Activated CD8-positive, alpha-beta memory T cell treated with anti-CD3 and anti-CD28 coated beads, Interleukin-2, amount 50 U/mL, for 1 hour (primary cell): ENCODE measurements around the gene HSD11B2.
"Not testable (repeated sequence)": the region's sequence is repeated elsewhere in the genome, so short reads cannot be mapped to it uniquely, and the experiment has no call there.

Experiments used
- DNase-seq: peaks from one replicate; pipeline ENCODE4 v3.0.0-alpha.2; 2020; ENCODE audit errors: extremely low read depth

The HSD11B2 gene

GRCh38 chr16:67415421-67415820 is 15.5 kb upstream of the HSD11B2 start:
- DNase-seq = not testable (repeated sequence)

DNA sequence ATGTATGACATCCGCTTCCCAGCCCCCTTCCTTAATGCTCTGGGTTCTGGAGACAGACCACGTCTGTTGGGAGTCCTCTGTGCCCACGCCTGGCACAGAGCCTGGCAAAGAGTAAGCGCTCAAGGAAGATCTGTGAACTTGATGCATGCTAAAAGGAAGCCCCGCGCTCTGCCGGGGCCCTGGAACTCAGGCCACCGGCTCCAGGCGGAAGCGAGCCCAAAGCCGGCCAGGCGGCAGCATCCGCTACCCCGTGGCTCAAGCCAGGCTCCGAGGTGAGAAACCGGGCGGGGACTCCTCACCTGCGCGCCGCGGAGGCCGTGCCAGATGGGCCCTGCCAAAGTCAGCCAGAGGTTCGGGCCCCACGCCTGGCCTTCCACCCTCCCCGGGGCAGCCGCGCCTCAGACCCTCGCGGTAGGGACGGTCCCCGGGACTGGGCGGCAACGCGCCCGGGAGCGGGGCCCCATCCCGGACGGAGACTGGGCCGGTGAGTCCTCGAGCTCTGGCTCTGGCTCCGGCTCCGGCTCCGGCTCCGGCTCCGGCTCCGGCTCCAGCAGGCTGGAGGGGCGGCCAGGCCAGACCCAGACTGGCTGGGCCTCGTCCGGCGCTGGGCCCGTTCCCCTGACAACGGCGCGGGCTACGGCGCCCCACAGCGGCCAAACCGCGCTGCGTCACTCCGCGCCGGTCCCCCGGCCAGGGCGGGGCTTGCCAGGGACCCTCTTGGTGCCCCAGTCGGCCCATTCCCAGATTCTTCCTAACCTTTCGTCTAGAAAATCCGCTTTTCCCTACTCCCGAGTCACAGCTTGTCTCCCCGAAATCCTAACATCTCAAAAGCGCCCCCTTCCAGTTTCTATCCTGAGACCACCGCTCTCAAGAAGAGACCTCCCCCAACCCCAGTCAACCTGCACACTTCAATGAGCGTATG is 14.8 kb upstream of the HSD11B2 start, which contains the start of gene ZDHHC1:
ZDHHC1 (minus strand) TSS at position 606 of the 922 bp plus-strand sequence. CDS start 8,702 bp downstream, outside the sequence.
- no peak for DNase-seq

- DNase-seq = no peak
Observed at GRCh38 chr16:67417333-67418061, 13.4 kb upstream of the HSD11B2 start.

DNA sequence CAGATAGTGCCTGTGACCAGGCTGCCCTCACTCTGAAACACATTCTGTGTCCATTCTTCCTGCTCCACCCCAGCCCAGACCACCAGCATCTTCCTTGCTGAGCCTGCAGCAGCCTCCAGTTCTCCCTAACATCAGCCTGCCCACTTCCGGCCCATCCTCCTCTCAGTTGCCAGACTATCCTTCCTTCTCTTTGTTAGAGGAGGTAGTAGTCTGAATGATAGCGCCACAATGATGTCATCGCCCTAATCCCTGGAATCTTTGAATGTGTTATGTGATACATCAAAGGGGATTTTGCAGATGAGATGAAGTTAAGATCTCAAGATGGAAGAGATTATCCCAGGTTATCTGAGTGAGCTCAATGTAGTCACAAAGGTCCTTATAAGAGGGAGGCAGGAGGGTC is 11.4 kb upstream of the HSD11B2 start:
- no peak for DNase-seq

- no peak for DNase-seq
Observed at GRCh38 chr16:67419931-67420330, 11.0 kb upstream of the HSD11B2 start.

DNA sequence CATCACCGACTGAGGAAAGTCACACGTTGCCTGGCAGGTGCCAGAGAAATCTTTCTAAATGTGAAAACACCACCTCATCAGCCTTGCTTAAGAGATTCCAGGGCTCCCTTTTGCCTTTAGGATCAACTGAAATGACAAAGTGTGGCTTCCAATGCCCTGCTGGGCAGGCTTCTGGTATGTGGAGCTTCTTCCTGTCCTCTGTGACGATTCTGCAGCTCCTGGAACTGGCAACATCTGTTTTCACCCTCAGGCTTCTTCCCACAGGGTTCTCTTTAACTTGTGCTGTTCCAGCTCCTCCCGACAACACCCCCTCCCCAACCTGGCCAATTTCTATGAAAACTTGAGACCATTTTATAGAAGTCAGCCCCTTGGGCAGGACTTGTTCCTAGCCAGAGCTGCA is 9.9 kb upstream of the HSD11B2 start:
- DNase-seq = no peak

GRCh38 chr16:67423015-67423414 is 7.9 kb upstream of the HSD11B2 start:
- no peak for DNase-seq

- no peak for DNase-seq
Observed at GRCh38 chr16:67423611-67424260, 7.2 kb upstream of the HSD11B2 start.

DNA sequence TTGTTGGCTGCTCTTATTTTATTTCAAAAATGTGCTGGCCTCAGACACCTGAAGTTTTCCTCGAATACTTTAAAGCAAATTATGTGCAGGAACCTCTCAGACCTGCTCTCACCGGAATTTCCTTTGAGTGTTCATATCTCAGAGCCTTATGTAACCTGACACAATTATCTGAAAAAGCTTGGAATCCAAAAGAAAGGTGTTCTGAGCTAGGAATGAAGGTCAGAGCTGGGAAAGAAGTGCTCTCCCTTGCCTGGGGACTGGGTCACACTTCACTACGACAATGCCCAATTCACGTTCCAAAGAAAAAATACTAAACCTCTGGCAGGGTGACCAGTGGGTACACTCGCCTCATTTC is 6.7 kb upstream of the HSD11B2 start:
- DNase-seq = no peak

- DNase-seq = no peak
Observed at GRCh38 chr16:67425061-67425460, 5.9 kb upstream of the HSD11B2 start.

DNA sequence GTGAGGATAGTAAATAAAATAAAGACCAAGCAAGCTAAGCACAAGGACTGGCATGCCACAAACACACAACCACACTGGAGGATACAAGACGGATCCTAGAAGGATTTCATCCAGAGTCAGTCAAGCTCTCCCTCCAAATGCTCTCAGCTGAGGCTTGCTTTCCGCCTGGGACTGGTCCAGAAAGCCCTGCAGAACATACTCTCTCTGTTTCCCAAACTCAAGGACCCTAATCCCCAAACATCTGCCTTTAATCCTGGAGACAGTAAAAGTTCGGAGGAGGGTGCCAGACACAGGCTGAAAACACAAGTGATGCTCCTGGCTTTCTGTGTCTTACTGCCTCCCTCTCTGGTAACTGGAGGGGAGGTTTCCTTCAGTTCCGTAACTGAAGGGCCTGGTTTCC is 5.3 kb upstream of the HSD11B2 start:
- DNase-seq = no peak

DNA sequence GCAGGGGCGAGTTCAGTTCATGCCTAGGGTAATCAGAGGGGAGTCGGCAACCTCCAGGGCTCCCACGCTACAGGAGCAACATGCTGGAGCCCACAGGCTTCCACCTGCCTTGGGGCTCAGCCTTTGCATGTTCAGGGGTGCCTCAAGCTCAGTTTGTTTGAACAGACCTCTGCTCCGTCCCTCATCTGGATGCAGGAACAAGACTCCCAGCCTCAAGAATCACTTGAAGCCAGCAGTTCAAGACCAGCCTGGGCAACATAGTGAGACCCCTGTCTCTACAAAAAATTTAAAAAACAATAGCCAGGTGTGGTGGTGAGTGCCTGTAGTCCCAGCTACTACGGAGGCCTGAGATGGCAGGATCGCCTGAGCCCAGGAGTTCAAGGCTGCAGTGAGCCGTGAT is 4.9 kb upstream of the HSD11B2 start:
- no peak for DNase-seq

GRCh38 chr16:67426950-67427349 is 4.0 kb upstream of the HSD11B2 start:
- DNase-seq = no peak

- DNase-seq = no peak
Observed at GRCh38 chr16:67428146-67428731, 2.7 kb upstream of the HSD11B2 start.

- DNase-seq = no peak
Observed at GRCh38 chr16:67429053-67429798, 1.7 kb upstream of the HSD11B2 start.

DNA sequence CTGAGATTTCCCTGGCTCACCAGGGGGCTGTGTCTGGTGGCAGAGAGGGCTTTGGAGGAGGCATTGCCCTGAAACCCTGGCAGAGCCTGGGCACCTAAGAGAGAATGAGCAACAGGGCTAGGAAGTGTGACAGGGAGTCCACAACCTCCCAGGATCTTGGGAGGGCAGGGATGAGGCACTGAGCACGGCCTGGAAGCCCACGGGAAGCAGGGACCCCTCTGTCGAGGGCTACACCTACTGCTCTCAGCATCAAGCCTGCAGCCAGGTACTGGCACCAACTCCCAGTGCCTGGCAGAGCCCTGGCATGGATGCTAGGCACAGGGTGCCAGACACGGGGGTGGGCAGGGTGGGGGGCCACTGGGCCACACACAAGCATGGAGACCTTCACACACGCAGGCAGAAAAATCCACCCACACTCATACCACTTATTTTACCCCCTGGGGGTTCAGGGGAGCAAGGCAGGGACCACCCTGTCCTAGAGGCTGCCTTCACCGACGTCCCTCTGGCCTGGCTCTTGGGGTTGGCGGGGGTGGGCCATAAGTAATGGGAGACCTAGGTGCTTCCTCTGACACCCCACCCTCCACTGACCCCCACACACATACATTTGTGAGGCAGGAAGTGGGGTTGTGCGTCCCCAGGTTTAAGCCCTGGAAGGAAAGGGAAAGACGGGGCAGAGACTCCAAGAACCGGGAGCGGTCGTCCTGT is 970 bp upstream of the HSD11B2 start:
- no peak for DNase-seq

GRCh38 chr16:67430504-67430976 is 381 bp upstream of the HSD11B2 start:
- DNase-seq = no peak

- DNase-seq = no peak
Observed at GRCh38 chr16:67431775-67432505, 1.0 kb downstream of the HSD11B2 start.

GRCh38 chr16:67432506-67432890 is 1.6 kb downstream of the HSD11B2 start:
- DNase-seq = no peak
